Brain microvascular endothelial cell (primary cell): Measurements from ENCODE around the gene MARS1.
A peak's percentile ranks its signal among the peaks of the same experiment; 100 is the strongest.
"Not testable (repeated sequence)": the region's sequence is repeated elsewhere in the genome, so short reads cannot be mapped to it uniquely, and the experiment has no call there.

Experiments used
- DNase-seq: peaks from one replicate; pipeline ENCODE4 v3.0.0-alpha.2; 2020
- H3K27ac ChIP-seq: fragments of 250-450 bp; sonication (Bioruptor Pico); 2 replicates; pipeline ENCODE4 v1.5.1; 2020; ENCODE audit warnings: mild to moderate bottlenecking, moderate library complexity
- H3K27me3 ChIP-seq: fragments of 250-450 bp; sonication (Bioruptor Pico); replicated peaks from 2 replicates; pipeline ENCODE4 v1.5.1; 2020; ENCODE audit warnings: mild to moderate bottlenecking
- H3K36me3 ChIP-seq: fragments of 250-450 bp; sonication (Bioruptor Pico); replicated peaks from 2 replicates; pipeline ENCODE4 v1.5.1; 2020; ENCODE audit warnings: mild to moderate bottlenecking
- H3K4me3 ChIP-seq: 2 replicates; pipeline ENCODE4 v1.5.1; 2011; ENCODE audit warnings: low read depth, mild to moderate bottlenecking, control low read depth, low read length, moderate library complexity
- CTCF ChIP-seq: IDR thresholded peaks from 2 replicates; pipeline ENCODE4 v1.5.1; 2011; ENCODE audit warnings: low read depth, mild to moderate bottlenecking, moderate library complexity, low read length, control low read depth, inconsistent platforms; ENCODE audit errors: missing control alignments
- in situ Hi-C: cut with HindIII; loops from 2 replicates; pipeline ENCODE4 v1.10.0; 2017; ENCODE audit warnings: low sequenced_read_pairs, low pct_ligation_motif_present

Gene MARS1

GRCh38 chr12:57515408-57515933 is 27.6 kb downstream of the MARS1 start:
- Histone ChIP-seq H3K27ac (no peak overlapping the region), H3K4me3 (no peak overlapping the region), H3K27me3 (no peaks in the 10 kb centered on the region), H3K36me3 (peaks cover 72% of the 10 kb centered on the region)
- no peak for TF ChIP-seq CTCF
- in situ Hi-C loops: no loop called here
- no peak for DNase-seq

GRCh38 chr12:57515934-57516541 is 28.2 kb downstream of the MARS1 start:
- DNase-seq: no peak
- Histone ChIP-seq H3K36me3 (peaks cover 68% of the 10 kb centered on the region), H3K27ac (no peak overlapping the region), H3K4me3 (no peak overlapping the region), H3K27me3 (no peaks in the 10 kb centered on the region)
- TF ChIP-seq CTCF: no peak
- in situ Hi-C loops: no loop called here

GRCh38 chr12:57516617-57517153 is 28.8 kb downstream of the MARS1 start:
- DNase-seq: no peak
- TF ChIP-seq CTCF: no peak
- Histone ChIP-seq H3K27me3 (no peaks in the 10 kb centered on the region), H3K4me3 (no peak overlapping the region), H3K27ac (no peak overlapping the region), H3K36me3 (peaks cover 61% of the 10 kb centered on the region)
- in situ Hi-C loops: no loop called here

GRCh38 chr12:57517187-57517586 is 29.3 kb downstream of the MARS1 start:
- Histone ChIP-seq H3K4me3 (no peak overlapping the region), H3K36me3 (peaks cover 56% of the 10 kb centered on the region), H3K27me3 (no peaks in the 10 kb centered on the region), H3K27ac (no peak overlapping the region)
- in situ Hi-C loops: no loop called here
- no peak for TF ChIP-seq CTCF
- DNase-seq: peak; percentile 7

- in situ Hi-C loops, H3K4me3 ChIP-seq, H3K27ac ChIP-seq, DNase-seq, H3K27me3 ChIP-seq: not testable (repeated sequence)
- H3K36me3 ChIP-seq: peaks cover 53% of the 10 kb centered on the region
Observed at GRCh38 chr12:57517718-57518117, 29.9 kb downstream of the MARS1 start.

- peaks cover 47% of the 10 kb centered on the region for H3K36me3 ChIP-seq
- no peak for TF ChIP-seq CTCF
- H3K4me3 ChIP-seq: peak overlapping the region; percentile 80
- no peaks in the 10 kb centered on the region for H3K27me3 ChIP-seq
- H3K27ac ChIP-seq: no peak overlapping the region
- no peak for DNase-seq
- in situ Hi-C loops: no loop called here
Observed at GRCh38 chr12:57518176-57518919, 30.5 kb downstream of the MARS1 start.
